Activated T-helper 1 cell treated with anti-CD3 and anti-CD28 coated beads, Interleukin-12 subunit alpha, Interleukin-12 subunit beta, Interleukin-2, Interleukin-4 antibody, amounts not matched to agents 30 ng/mL and 10 ng/mL and 1 ng/mL, durations not matched to agents 14 hours and 24 hours and 36 hours (primary cell): ENCODE data around the gene XPR1. TPM values are rescaled to one million over a fixed set of nuclear protein-coding genes. Genes with fewer than 3 reads are reported as not detected.

Experiments
- DNase-seq: peaks from one replicate; pipeline ENCODE4 v3.0.0; 2021; ENCODE audit warnings: low spot score
- H3K27ac Mint-ChIP-seq: one replicate; pipeline ENCODE4 v1.8.0; 2021; ENCODE audit warnings: mild to moderate bottlenecking, mixed read lengths
- H3K27me3 Mint-ChIP-seq: one replicate; pipeline ENCODE4 v1.8.0; 2022; ENCODE audit warnings: mild to moderate bottlenecking, moderate library complexity, mixed read lengths; ENCODE audit not compliant: insufficient read depth
- H3K36me3 Mint-ChIP-seq: one replicate; pipeline ENCODE4 v1.8.0; 2021; ENCODE audit warnings: low read depth, mixed read lengths
- H3K4me1 Mint-ChIP-seq: one replicate; pipeline ENCODE4 v1.8.0; 2021; ENCODE audit warnings: low read depth, mixed read lengths
- H3K4me3 Mint-ChIP-seq: one replicate; pipeline ENCODE4 v1.8.0; 2021; ENCODE audit warnings: mild to moderate bottlenecking, moderate library complexity, mixed read lengths
- H3K9me3 Mint-ChIP-seq: one replicate; pipeline ENCODE4 v1.8.0; 2021; ENCODE audit warnings: mixed read lengths
- intact Hi-C: fragments of 100-400 bp; cut with micrococcal nuclease; formaldehyde crosslinking; loops from one replicate; pipeline ENCODE4 v1.15.1; 2024
- total RNA-seq: library from RNA; stranded (reverse); gene quantifications from 2 replicates; pipeline ENCODE4 v1.2.3, GENCODE V29; 2022

The XPR1 gene
- total RNA-seq, 1 donor from 2014 or later, result 21.2 TPM

DNA sequence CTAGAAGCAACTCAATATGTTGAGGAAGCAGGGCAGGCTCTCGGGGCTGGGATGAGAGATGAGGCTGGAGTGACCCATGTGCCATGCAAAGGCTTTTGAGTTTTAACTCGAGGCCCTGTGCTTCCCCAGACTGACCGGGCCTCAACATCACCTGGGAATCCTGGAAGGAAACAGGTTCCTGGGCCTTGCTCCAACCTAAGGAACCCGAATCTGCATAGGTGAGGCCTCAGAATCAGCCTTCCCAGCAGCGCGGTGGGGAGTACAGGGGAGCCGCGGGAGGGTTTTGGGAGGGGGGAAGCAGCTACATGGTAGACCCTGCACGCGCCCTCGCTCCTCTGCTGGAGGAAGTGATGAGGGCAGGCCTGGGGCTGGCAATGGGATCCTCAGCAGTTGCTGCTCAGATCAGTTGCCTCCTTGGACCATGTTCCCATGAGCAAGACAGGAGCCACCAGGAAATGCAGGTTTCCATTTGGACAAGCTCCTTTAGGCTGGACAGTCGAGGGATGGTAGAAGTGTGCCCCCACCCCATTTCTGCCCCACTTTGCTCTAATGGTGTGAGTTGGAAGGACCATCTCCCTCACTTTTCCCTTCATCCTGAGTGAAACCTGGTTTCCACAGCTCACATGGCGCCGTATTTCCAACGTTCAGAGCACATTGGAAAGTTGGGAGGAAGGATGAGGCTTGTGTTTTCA is 276.4 kb downstream of the XPR1 start:
- no peak overlapping the region for H3K4me3 Mint-ChIP-seq
- no peak overlapping the region for H3K27ac Mint-ChIP-seq
- H3K27me3 Mint-ChIP-seq, result peaks cover 23% of the 10 kb centered on the region
- H3K36me3 Mint-ChIP-seq, result no peaks in the 10 kb centered on the region
- intact Hi-C loops, result no loop called here
- H3K4me1 Mint-ChIP-seq, result peaks cover 23% of the 10 kb centered on the region
- DNase-seq, result no peak
- H3K9me3 Mint-ChIP-seq, result peaks cover 8% of the 10 kb centered on the region

DNA sequence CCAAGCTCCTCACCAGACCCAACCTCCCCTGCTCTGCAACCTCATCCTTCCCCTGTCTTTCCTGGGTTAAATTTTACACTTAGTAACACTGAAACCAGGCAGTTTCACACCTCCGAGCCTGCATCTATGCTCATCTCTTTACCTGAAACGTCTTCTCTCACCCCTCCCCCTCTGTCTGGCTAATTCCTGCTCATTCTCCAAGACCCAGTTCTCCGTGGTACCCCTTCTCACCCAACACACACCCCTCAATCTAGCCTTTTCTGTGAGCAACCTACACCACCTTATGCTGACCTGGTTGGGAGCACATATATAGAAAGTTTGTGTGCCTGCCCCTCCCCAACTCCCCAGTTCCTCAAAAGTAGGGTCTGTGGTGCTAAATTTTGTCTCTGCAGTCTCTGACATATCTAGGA is 277.2 kb downstream of the XPR1 start:
- H3K36me3 Mint-ChIP-seq, result no peaks in the 10 kb centered on the region
- no peak overlapping the region for H3K27ac Mint-ChIP-seq
- peaks cover 30% of the 10 kb centered on the region for H3K27me3 Mint-ChIP-seq
- H3K4me3 Mint-ChIP-seq, result peak overlapping the region; percentile 48
- H3K4me1 Mint-ChIP-seq, result peaks cover 23% of the 10 kb centered on the region
- H3K9me3 Mint-ChIP-seq, result peaks cover 7% of the 10 kb centered on the region
- DNase-seq, result no peak
- intact Hi-C loops, result no loop called here

DNA sequence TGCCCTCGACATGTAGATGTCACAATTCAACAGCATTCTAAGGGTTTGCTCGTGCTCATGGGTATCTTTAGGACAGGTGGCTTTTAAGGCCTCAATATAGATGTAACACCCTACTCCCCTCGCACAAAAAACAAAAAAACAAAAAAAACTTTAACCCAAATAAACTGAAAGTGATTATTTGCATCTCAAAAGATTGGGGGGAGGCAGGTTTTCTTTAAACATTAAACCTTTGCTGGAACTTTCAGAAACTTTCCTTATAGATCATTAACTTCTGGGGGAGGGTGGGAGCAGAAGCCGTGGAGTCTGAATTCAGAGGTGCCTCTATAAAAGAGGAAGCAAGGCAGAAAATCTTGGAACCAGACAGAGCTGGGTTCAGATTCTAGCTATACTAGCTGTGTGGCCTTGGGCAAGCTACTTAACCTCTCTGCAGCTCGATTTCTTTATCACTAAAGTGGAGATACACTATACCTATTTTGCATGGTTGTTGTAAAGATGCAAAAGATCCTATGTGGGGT is 277.7 kb downstream of the XPR1 start:
- Mint-ChIP-seq H3K4me3 (no peak overlapping the region), H3K27ac (no peak overlapping the region), H3K27me3 (peaks cover 35% of the 10 kb centered on the region), H3K4me1 (peaks cover 23% of the 10 kb centered on the region), H3K36me3 (no peaks in the 10 kb centered on the region), H3K9me3 (peaks cover 2% of the 10 kb centered on the region)
- no peak for DNase-seq
- intact Hi-C loops, result no loop called here

DNA sequence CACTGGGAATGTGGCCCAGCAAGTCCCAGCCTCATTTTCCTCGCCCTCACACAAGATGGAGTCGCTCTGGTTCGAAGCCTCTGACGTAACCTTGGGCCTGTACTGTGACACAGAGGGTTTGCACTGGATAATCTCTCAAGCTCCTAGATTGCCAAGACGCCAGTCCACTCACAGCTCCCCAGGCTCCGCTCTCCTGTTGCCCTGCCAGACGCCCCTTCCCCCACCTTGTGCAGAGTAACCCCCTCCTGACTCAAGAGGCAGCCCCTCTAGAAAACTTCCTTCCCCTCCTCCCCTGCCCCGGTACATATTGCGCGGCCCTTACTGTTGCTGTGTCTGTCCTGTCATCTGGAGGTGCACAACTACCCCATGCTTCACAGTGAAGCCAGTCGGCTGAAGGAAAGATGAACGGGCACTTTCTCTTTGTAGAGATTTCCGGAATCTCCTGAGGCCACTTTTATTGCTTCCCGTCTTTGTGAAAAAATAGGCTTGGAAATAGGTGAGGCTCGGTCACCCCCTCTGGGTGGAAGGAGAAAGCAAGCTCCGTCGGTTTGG is 279.9 kb downstream of the XPR1 start:
- intact Hi-C loops, result loop anchor here (5.0 kb wide), 1 partner anchor 71 kb away; no protein-coding TSS in a partner anchor
- Mint-ChIP-seq H3K36me3 (no peaks in the 10 kb centered on the region), H3K27ac (no peak overlapping the region), H3K9me3 (no peaks in the 10 kb centered on the region), H3K4me1 (peaks cover 23% of the 10 kb centered on the region), H3K4me3 (peak overlapping the region; percentile 51), H3K27me3 (peaks cover 41% of the 10 kb centered on the region)
- DNase-seq, result no peak

DNA sequence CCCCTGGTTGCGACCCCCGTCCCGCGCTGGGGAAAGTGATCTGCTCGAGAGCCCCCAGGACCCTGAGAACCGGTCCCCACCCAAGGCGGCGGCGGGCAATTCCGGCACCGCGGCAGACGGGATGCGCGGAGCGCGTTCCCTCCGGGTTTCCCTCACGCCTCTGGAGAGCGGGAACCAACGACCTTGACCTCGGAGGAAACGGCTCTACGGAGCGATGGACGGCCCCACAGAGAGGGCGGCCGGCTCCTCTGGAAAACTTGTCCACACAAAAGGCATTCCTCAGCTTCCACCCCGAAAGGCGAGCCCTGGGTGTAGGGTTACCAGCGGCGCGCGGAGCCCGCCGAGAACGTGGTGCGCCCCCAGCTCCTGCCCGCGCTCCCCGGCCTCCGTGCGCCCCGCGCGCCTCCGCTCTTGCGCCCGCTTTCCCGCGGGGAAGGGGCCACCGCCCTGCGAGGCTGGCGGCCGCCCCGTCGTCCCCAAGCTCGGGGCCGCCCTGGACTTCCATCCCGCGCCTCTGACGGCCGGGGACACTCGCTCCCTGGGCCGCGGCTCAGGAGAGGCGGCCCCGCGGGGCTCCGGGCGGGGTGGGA is 280.5 kb downstream of the XPR1 start:
- Mint-ChIP-seq H3K36me3 (no peaks in the 10 kb centered on the region), H3K9me3 (no peaks in the 10 kb centered on the region), H3K27me3 (peaks cover 41% of the 10 kb centered on the region), H3K4me3 (peak overlapping the region; percentile 51), H3K4me1 (peaks cover 23% of the 10 kb centered on the region), H3K27ac (no peak overlapping the region)
- no peak for DNase-seq
- intact Hi-C loops, result loop anchor here (5.0 kb wide), 1 partner anchor 70 kb away; no protein-coding TSS in a partner anchor

DNA sequence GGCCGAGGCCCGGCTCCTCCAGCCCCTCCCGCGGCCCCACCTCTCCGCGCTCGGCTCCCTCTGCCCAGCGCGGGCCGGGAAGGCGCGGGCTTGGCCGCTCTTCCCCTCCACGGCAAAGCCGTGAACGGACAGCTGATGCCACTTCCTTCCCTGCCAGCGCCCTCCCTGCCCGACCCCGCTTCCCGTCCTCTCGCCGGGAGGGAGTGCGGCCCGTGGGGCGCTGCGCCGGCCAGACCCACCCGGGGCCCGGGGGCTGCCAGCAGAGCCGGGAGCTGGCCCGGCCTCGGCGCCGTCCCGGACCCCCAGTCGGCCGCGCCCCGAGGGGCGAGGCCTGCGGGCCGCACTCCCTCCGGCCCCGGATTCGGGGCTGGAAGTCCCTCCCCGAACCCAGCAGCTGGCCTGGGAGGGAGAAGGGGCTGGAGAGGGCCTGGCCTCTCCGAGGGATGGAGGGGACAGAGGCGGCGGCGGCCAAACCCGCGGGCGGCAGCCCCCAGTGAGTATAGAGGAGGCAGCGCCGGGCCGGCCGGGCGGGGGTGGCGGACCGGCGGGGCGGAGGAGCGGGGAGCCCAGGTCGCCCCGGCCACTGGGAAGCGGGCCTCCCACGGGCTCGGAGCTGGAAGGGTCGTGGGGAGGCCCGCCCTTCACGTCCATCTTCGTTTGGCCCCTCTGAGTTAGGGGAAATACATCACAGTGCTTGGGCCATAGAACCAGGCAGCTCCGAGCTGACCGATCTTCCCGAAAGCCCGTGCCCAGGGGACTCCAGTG is 281.2 kb downstream of the XPR1 start, which contains the start of gene KIAA1614:
Gene KIAA1614 (plus strand): TSS at position 97 of the 765 bp plus-strand sequence. CDS start 347 bp downstream, at position 444.
- Mint-ChIP-seq H3K27ac (peak within 1 kb of the TSS; percentile 29), H3K9me3 (no peaks in the 10 kb centered on the region), H3K36me3 (no peaks in the 10 kb centered on the region), H3K27me3 (peaks cover 41% of the 10 kb centered on the region), H3K4me3 (peak within 1 kb of the TSS; percentile 71), H3K4me1 (peaks cover 23% of the 10 kb centered on the region)
- intact Hi-C loops, result loop anchor here (5.0 kb wide), 1 partner anchor 69 kb away; no protein-coding TSS in a partner anchor
- no peak for DNase-seq

DNA sequence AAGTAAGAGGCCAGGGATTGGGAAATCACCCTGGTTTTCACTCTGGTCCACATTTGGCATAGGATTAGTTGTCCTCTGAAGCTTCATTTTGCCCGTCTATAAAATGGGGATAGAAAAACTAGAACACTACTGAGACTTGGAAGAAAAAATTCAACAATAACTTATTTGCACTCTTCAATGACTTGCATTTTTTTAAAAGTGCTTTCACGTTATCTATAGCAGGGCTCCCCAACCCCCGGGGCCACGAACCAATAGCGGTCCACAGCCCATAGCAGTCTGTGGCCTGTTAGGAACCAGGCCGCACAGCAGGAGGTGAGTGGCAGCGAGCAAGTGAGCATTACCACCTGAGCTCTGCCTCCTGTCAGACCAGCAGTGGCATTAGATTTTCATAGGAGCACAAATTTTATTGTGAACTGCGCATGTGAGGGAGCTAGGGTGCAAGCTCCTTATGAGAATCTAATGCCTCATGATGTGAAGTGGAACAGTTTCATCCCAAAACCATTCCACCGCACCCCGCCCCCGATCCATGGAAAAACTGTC is 283.7 kb downstream of the XPR1 start:
- H3K27me3 Mint-ChIP-seq, result peaks cover 35% of the 10 kb centered on the region
- intact Hi-C loops, result no loop called here
- H3K4me3 Mint-ChIP-seq, result no peak overlapping the region
- no peak for DNase-seq
- H3K36me3 Mint-ChIP-seq, result no peaks in the 10 kb centered on the region
- no peaks in the 10 kb centered on the region for H3K9me3 Mint-ChIP-seq
- H3K27ac Mint-ChIP-seq, result no peak overlapping the region
- peaks cover 9% of the 10 kb centered on the region for H3K4me1 Mint-ChIP-seq

DNA sequence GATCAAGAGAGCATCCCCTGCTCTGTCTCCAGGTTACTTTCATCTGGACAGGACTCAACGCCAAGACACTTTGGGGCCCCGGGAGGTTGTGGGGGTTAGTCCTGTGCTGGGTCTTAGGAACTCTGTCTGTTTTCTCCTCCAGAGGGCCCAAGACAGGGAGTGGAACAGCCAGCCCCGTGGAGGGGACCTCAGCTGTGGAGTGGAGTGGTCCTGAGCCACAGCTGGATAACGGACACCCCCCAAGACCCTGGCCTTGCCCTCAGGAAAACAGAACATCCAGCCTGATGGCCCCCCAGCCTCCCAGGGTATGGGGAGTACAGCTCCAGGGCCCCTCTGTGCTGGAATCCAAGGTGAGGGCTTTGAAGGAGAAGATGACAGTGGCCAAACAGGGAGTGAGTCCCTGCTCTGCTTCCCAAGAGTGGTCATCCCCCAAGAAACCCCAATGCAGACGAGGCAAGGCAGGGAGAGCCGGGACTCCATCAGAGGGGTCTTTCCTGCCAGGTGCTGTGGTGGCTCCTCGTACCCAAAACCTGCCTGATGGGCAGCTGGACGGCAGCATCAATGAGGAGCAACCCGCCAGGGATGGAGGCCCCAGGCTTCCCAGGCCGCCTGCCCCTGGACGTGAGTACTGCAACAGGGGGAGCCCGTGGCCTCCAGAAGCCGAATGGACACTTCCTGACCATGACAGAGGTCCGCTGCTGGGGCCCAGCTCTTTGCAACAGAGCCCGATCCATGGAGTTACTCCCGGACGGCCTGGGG is 284.4 kb downstream of the XPR1 start:
- Mint-ChIP-seq H3K36me3 (no peaks in the 10 kb centered on the region), H3K27ac (no peak overlapping the region), H3K4me1 (peaks cover 9% of the 10 kb centered on the region), H3K9me3 (no peaks in the 10 kb centered on the region), H3K27me3 (peaks cover 29% of the 10 kb centered on the region), H3K4me3 (no peak overlapping the region)
- DNase-seq, result no peak
- intact Hi-C loops, result no loop called here

DNA sequence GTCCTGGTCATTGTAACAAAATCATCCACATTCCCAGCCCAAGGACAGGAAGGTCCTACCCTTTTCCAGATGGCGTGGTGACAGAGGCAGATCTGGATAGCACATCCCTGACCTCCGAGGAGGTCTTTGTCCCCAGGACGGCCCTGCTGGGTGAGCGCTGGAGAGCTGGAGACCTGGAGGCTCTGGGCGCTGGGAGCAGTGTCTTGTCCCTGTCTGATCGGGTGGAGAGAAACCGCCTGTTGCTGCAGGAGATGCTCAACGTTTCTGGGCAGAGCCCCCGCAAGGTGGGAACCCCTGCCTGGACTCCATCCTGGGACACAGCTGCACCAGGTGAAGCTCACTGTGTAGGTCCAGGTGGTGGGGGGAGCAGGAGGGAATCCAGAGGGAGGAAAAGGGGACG is 284.9 kb downstream of the XPR1 start:
- H3K4me1 Mint-ChIP-seq, result peaks cover 3% of the 10 kb centered on the region

DNA sequence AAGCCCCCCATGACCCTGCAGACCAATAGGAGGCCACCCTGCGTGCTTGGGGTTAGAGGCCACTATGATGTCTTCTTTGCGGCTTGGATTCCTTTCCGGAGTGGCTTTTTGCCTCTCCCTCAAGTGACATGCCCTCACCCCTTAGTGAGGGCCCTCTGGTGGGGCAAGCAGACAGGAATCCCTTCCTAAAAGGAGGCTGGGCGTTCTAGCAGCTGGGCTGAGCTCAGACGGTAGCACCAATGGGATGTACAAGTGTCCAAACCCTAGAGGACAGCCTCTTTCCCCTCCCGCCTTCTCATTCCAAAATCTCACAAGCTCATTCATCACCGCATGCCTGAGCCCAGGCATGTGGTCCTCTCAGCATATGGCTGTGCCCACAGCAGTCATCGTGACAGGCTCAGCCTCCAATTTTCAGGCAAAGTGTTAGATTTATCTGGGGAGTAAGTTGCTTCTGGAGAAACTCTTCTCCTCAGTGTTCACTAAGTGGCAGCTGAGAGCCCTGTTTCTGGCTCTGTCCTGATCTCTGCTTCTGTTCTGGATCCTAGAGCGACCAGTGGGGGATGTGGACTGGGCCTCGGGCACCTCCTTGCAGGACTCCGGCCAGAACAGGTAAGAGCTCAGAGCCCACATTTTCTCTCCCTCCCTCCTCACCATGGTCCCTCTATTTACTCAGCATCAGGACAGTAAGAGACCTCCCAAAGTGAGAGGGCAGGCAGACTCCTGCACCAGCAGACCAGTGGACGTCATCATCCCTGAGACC is 285.7 kb downstream of the XPR1 start:
- Mint-ChIP-seq H3K36me3 (no peaks in the 10 kb centered on the region), H3K27me3 (peaks cover 18% of the 10 kb centered on the region), H3K9me3 (no peaks in the 10 kb centered on the region), H3K4me1 (no peaks in the 10 kb centered on the region), H3K27ac (no peak overlapping the region), H3K4me3 (no peak overlapping the region)
- intact Hi-C loops, result no loop called here
- DNase-seq, result no peak

More for the DNA sequence above, 284.9 kb downstream of the XPR1 start:
- no peaks in the 10 kb centered on the region for H3K36me3 Mint-ChIP-seq
- no peaks in the 10 kb centered on the region for H3K9me3 Mint-ChIP-seq
- intact Hi-C loops, result no loop called here
- no peak for DNase-seq
- H3K27me3 Mint-ChIP-seq, result peaks cover 23% of the 10 kb centered on the region
- H3K27ac Mint-ChIP-seq, result no peak overlapping the region
- no peak overlapping the region for H3K4me3 Mint-ChIP-seq

DNA sequence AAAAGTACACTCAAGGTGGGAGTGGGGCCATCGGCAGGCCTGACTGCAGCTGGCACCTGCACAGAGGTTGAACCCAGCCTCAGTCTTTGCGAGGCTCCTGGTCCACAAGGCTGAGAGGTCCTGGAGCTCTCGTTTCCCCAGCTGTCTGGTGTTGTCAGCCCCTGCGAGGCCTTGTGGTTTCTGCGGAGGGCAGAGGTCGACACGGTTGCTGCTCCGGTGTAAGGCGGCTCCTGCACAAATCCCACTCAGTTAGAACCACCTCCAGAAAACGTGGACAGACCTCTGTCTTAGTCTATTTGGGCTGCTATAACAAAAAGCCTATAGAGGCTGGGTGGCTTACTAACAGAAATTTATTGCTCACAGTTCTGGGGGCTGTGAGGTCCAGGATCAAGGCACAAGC is 286.7 kb downstream of the XPR1 start:
- Mint-ChIP-seq H3K27ac (no peak overlapping the region), H3K36me3 (no peaks in the 10 kb centered on the region), H3K4me3 (no peak overlapping the region), H3K4me1 (no peaks in the 10 kb centered on the region), H3K9me3 (no peaks in the 10 kb centered on the region), H3K27me3 (peaks cover 19% of the 10 kb centered on the region)
- intact Hi-C loops, result no loop called here
- DNase-seq, result no peak
